Chondrocyte (in vitro differentiated cells): ENCODE measurements around the gene CHID1. TPM values are rescaled to one million over a fixed set of nuclear protein-coding genes. Genes with fewer than 3 reads are reported as not detected.

Experiments used
- DNase-seq: peaks from one replicate; pipeline ENCODE4 v3.0.0; 2021; ENCODE audit warnings: mixed read lengths, low spot score
- H3K27ac Mint-ChIP-seq: one replicate; pipeline ENCODE4 v1.8.0; 2021; ENCODE audit warnings: mild to moderate bottlenecking, moderate library complexity, mixed read lengths; ENCODE audit not compliant: unreplicated experiment
- H3K27me3 Mint-ChIP-seq: 2 replicates; pipeline ENCODE4 v1.8.0; 2021; ENCODE audit warnings: low read depth, mixed read lengths
- H3K36me3 Mint-ChIP-seq: 2 replicates; pipeline ENCODE4 v1.8.0; 2021; ENCODE audit warnings: low read depth, mixed read lengths
- H3K4me1 Mint-ChIP-seq: 2 replicates; pipeline ENCODE4 v1.8.0; 2021; ENCODE audit warnings: low read depth, mild to moderate bottlenecking, mixed read lengths
- H3K4me3 Mint-ChIP-seq: one replicate; pipeline ENCODE4 v1.8.0; 2021; ENCODE audit warnings: mild to moderate bottlenecking, moderate library complexity, mixed read lengths; ENCODE audit not compliant: unreplicated experiment
- H3K9me3 Mint-ChIP-seq: 2 replicates; pipeline ENCODE4 v1.8.0; 2021; ENCODE audit warnings: low read depth, mixed read lengths
- total RNA-seq: library from RNA; stranded (reverse); gene quantifications from 3 replicates; pipeline ENCODE4 v1.2.1, GENCODE V29; 2021
- TF ChIP-seq, protein P1 (sequence below): fragments of 200-600 bp; sonication (generic); IDR thresholded peaks from 2 replicates; pipeline ENCODE4 v1.5.0; 2021; ENCODE audit warnings: antibody characterized with exemption, mild to moderate bottlenecking, moderate library complexity

The CHID1 gene
- total RNA-seq, 1 donor from 2014 or later, result 90.3 TPM

DNA sequence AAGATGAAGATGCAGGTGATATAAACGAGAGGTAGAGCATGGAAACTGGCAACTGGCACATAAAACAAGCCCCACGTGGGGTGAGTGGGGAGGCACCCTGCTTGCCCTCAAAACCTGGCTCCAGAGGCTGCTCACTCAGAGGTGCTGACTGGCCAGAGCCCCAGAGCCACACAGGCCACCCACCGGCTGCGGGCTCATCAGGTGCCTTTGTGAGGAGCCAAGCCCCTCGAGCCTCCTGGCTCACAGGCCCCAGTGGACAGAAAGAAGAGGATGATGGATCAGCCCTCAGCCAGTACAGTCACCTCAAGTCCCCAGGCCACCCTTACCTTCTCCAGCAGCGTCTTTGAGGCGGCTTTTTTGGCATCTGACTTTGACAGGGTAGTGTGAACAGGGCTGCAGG is 6.2 kb downstream of the CHID1 start:
- Mint-ChIP-seq H3K27ac (no peak overlapping the region), H3K27me3 (no peaks in the 10 kb centered on the region), H3K36me3 (peaks cover 29% of the 10 kb centered on the region), H3K9me3 (no peaks in the 10 kb centered on the region), H3K4me3 (no peak overlapping the region), H3K4me1 (peaks cover under 1% of the 10 kb centered on the region)
- TF ChIP-seq, protein P1, sequence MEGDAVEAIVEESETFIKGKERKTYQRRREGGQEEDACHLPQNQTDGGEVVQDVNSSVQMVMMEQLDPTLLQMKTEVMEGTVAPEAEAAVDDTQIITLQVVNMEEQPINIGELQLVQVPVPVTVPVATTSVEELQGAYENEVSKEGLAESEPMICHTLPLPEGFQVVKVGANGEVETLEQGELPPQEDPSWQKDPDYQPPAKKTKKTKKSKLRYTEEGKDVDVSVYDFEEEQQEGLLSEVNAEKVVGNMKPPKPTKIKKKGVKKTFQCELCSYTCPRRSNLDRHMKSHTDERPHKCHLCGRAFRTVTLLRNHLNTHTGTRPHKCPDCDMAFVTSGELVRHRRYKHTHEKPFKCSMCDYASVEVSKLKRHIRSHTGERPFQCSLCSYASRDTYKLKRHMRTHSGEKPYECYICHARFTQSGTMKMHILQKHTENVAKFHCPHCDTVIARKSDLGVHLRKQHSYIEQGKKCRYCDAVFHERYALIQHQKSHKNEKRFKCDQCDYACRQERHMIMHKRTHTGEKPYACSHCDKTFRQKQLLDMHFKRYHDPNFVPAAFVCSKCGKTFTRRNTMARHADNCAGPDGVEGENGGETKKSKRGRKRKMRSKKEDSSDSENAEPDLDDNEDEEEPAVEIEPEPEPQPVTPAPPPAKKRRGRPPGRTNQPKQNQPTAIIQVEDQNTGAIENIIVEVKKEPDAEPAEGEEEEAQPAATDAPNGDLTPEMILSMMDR, result no peak
- DNase-seq, result no peak

DNA sequence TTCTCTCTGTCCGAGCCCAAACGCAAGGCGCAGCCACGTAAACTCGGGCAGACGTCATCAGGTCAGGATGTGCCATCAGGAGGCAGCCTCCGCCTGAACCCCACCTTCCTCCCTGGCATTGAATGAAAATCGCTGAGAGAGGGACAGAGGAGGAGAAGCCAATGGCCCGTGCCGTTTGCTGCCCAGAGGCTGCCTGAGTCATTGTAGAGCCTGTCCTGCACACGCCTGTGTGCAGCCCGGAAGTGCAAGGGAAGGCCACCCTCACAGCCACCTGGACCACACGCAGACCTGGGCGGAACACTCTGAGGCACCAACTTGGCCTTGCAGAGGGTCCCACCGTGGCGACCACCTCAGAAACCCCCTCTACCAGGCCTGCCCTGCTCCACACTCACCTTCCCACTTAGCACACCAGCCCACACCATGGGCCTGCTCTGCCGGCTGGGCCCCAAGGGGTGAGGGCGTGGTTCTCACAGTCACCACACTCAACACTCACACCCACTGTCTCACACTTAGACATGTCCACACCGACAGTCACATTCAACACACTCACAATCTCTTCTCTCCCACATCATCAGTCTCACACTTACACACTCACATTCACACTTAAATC is 9.1 kb downstream of the CHID1 start:
- DNase-seq, result no peak
- TF ChIP-seq, protein P1, result no peak
- Mint-ChIP-seq H3K9me3 (no peaks in the 10 kb centered on the region), H3K4me1 (no peaks in the 10 kb centered on the region), H3K27me3 (no peaks in the 10 kb centered on the region), H3K27ac (no peak overlapping the region), H3K36me3 (peaks cover 31% of the 10 kb centered on the region), H3K4me3 (no peak overlapping the region)

DNA sequence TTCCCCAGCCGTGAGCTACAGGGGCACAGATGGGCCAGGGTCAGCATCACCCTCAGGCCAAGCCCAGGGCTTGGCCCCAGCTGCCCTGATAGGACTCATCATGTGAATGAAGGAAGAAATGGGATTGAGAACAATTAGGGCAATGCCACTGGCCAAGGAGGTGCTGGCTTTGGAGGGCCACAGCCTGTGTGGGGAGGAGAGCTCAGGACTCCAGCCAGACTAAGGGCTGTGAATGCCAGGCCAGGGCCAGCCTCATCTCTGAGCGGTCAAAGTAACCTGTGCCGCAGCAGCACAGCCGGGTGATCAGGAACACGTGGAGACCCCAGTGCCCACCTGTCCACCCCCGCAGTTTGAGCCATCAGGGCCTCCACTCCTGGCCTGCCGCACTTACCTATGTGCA is 10.1 kb downstream of the CHID1 start:
- no peak overlapping the region for H3K27ac Mint-ChIP-seq
- no peaks in the 10 kb centered on the region for H3K27me3 Mint-ChIP-seq
- peaks cover 27% of the 10 kb centered on the region for H3K36me3 Mint-ChIP-seq
- no peak for DNase-seq
- TF ChIP-seq, protein P1, result no peak
- H3K4me1 Mint-ChIP-seq, result no peaks in the 10 kb centered on the region
- no peaks in the 10 kb centered on the region for H3K9me3 Mint-ChIP-seq
- H3K4me3 Mint-ChIP-seq, result no peak overlapping the region

DNA sequence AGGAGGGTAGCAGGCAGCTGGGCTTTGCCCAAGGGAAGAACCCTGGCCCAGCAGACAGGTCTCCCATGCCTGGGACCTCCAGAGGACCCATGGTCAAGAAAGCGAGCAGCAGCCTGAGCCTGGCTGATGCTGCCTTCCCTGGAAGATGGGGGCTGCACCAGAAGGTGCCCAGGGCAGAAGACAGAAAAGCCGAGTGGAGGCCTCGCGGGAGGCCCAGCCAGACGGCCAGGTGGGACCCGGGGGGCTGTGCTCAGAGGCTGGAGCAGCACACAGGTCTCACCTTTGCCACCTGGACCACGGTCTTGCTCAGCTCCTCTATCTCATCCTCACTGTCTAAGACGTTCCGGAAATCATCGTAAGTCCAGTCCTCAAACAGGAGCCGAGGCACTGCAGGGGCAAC is 10.9 kb downstream of the CHID1 start:
- TF ChIP-seq, protein P1, result no peak
- no peaks in the 10 kb centered on the region for H3K9me3 Mint-ChIP-seq
- H3K27me3 Mint-ChIP-seq, result no peaks in the 10 kb centered on the region
- peaks cover 27% of the 10 kb centered on the region for H3K36me3 Mint-ChIP-seq
- H3K4me3 Mint-ChIP-seq, result no peak overlapping the region
- no peaks in the 10 kb centered on the region for H3K4me1 Mint-ChIP-seq
- no peak for DNase-seq
- no peak overlapping the region for H3K27ac Mint-ChIP-seq

DNA sequence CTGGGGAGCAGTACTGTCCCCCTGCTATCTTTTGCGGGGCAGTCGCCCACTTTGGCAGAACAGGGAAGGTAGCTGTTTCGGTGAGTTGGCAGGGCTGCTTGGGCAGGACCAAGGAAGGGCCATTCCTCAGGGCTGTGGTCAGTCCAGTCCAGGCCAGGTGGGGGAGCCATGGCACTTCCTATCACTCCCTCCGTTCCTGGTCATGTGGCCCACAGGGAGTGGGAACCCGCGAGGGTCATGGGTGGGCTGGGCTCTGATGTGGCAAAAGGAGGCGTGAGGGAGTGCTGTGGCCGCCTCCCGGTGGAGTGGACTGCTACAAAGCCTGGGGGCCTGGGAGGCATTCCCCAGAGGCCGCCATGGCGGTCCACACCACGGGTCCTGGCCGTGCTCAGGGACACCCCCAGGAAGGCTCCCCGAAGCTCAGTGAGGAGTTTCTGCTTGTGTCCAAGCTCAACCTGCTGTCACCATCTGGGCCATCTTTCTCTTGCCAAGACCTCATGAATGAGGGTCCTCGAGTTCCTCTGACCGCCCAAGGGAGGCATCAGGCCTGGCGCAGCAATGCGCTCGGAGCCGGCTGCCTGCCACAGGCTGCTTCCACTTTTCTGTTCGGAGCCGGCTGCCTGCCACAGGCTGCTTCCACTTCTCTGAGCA is 11.9 kb downstream of the CHID1 start:
- Mint-ChIP-seq H3K9me3 (no peaks in the 10 kb centered on the region), H3K4me3 (no peak overlapping the region), H3K27ac (no peak overlapping the region), H3K36me3 (peaks cover 22% of the 10 kb centered on the region), H3K27me3 (no peaks in the 10 kb centered on the region), H3K4me1 (no peaks in the 10 kb centered on the region)
- TF ChIP-seq, protein P1, result peak; percentile 22
- DNase-seq, result no peak
